ENCODE results near the gene CACFD1. TPM values are rescaled to one million over a fixed set of nuclear protein-coding genes. Genes with fewer than 3 reads are reported as not detected.

The CACFD1 gene
- total and polyA plus RNA-seq, 9 of the 15 experiments (the other 6 are each of a cell fraction or from before 2014, with no cell fraction given) = 0.11 to 1.4 (median 1.1) TPM; not detected in 2

GRCh38 chr9:133427658-133428348, 32.0 kb upstream of the CACFD1 start:
- peaks cover 24 to 41% of the 10 kb centered on the region in 2 experiments for H3K27me3 ChIP-seq (ENCODE audit: control insufficient read depth in 2 of 2, insufficient read depth in 2 of 2, low read length in 2 of 2)
- ATAC-seq = no peak
- 18% methylated on average over 10 of the region's 10 CpGs for WGBS (ENCODE audit: insufficient coverage, low coverage, missing lambda C conversion rate)
- TF ChIP-seq KAT7 (CRISPR knock-in tag; IDR thresholded peaks at IDR 0.05; ENCODE audit: borderline replicate concordance) = no peak
- ChIA-PET POLR2A (interaction anchor here (0.7 to 0.8 kb wide), 2 partner anchors 9 to 65 kb away, joined by 3 to 4 read pairs; no protein-coding TSS in a partner anchor), CTCF (ENCODE audit: low intra/inter-chr PET ratio) (no interaction called here)
- no peak overlapping the region for H3K27ac ChIP-seq (ENCODE audit: extremely low read depth, low read depth, low read length)
- DNase-seq (ENCODE audit: extremely low read depth in 1 of 4, low spot score in 3 of 4) = no peak
- BruUV-seq (replicated peaks) = no TSS peak
- no peak overlapping the region for H2AFZ ChIP-seq (ENCODE audit: low read depth, low read length)
- in situ Hi-C loops (cut with MboI) = no loop called here
- peaks cover 10 to 34% of the 10 kb centered on the region in 2 experiments; a peak in 3 of 5 replicates for H3K4me1 ChIP-seq (replicated peaks in 1 of 2; ENCODE audit: control insufficient read depth in 2 of 2, insufficient read depth in 2 of 2, low read length in 2 of 2)
- FAIRE-seq = no peak
- peaks cover 3% of the 10 kb centered on the region for H3K9me1 ChIP-seq (ENCODE audit: control insufficient read depth, insufficient read depth, low read length)
- H3K79me2 ChIP-seq (ENCODE audit: control insufficient read depth, insufficient read depth, low read length) = no peaks in the 10 kb centered on the region
- H3K36me3 ChIP-seq (ENCODE audit: control insufficient read depth, insufficient read depth, low read length) = no peaks in the 10 kb centered on the region
- no peaks in the 10 kb centered on the region for H3K9me3 ChIP-seq (replicated peaks; ENCODE audit: control insufficient read depth, insufficient read depth, low read depth, low read length)
- intact Hi-C loops (cut with micrococcal nuclease) = no loop called here
- H4K20me1 ChIP-seq (replicated peaks; ENCODE audit: control insufficient read depth, insufficient read depth, low read length) = no peaks in the 10 kb centered on the region
- H3K4me2 ChIP-seq (ENCODE audit: insufficient read depth, low read length) = no peak overlapping the region
- H3K4me3 ChIP-seq = no peak overlapping the region
- H3K9ac ChIP-seq (ENCODE audit: insufficient read depth in 1 of 2, low read depth in 2 of 2, low read length in 2 of 2) = no peak overlapping the region

- no CpG with 5 or more reads among the region's 57 CpGs for WGBS (ENCODE audit: insufficient coverage, low coverage, missing lambda C conversion rate)
- DNase-seq (ENCODE audit: extremely low read depth in 1 of 4, low spot score in 3 of 4) = peak; percentile 64 to 82 (median 75)
- H3K4me2 ChIP-seq (ENCODE audit: insufficient read depth, low read length) = no peak overlapping the region
- ChIA-PET CTCF (ENCODE audit: low intra/inter-chr PET ratio) (no interaction called here), POLR2A (no interaction called here)
- H2AFZ ChIP-seq (ENCODE audit: low read depth, low read length) = no peak overlapping the region
- H3K79me2 ChIP-seq (ENCODE audit: control insufficient read depth, insufficient read depth, low read length) = no peaks in the 10 kb centered on the region
- no peak for FAIRE-seq
- no peak overlapping the region for H3K27ac ChIP-seq (ENCODE audit: extremely low read depth, low read depth, low read length)
- intact Hi-C loops (cut with micrococcal nuclease) = no loop called here
- peak overlapping the region in 1 of 2 experiments; percentile 61; a peak in 2 of 4 replicates for H3K9ac ChIP-seq (ENCODE audit: insufficient read depth in 1 of 2, low read depth in 2 of 2, low read length in 2 of 2)
- H4K20me1 ChIP-seq (replicated peaks; ENCODE audit: control insufficient read depth, insufficient read depth, low read length) = no peaks in the 10 kb centered on the region
- H3K27me3 ChIP-seq (ENCODE audit: control insufficient read depth in 2 of 2, insufficient read depth in 2 of 2, low read length in 2 of 2) = peaks cover 25 to 50% of the 10 kb centered on the region in 2 experiments
- no peaks in the 10 kb centered on the region for H3K36me3 ChIP-seq (ENCODE audit: control insufficient read depth, insufficient read depth, low read length)
- no TSS peak for BruUV-seq (replicated peaks)
- peak overlapping the region; percentile 10 for H3K4me3 ChIP-seq
- peak; percentile 86 for ATAC-seq
- no peaks in the 10 kb centered on the region for H3K9me3 ChIP-seq (replicated peaks; ENCODE audit: control insufficient read depth, insufficient read depth, low read depth, low read length)
- H3K4me1 ChIP-seq (replicated peaks in 1 of 2; ENCODE audit: control insufficient read depth in 2 of 2, insufficient read depth in 2 of 2, low read length in 2 of 2) = peaks cover 4 to 31% of the 10 kb centered on the region in 2 experiments; a peak in 2 of 5 replicates
- peaks cover 2% of the 10 kb centered on the region for H3K9me1 ChIP-seq (ENCODE audit: control insufficient read depth, insufficient read depth, low read length)
- in situ Hi-C loops (cut with MboI) = no loop called here
- TF ChIP-seq, protein P1, sequence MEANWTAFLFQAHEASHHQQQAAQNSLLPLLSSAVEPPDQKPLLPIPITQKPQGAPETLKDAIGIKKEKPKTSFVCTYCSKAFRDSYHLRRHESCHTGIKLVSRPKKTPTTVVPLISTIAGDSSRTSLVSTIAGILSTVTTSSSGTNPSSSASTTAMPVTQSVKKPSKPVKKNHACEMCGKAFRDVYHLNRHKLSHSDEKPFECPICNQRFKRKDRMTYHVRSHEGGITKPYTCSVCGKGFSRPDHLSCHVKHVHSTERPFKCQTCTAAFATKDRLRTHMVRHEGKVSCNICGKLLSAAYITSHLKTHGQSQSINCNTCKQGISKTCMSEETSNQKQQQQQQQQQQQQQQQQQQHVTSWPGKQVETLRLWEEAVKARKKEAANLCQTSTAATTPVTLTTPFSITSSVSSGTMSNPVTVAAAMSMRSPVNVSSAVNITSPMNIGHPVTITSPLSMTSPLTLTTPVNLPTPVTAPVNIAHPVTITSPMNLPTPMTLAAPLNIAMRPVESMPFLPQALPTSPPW (CRISPR knock-in tag; IDR thresholded peaks at IDR 0.05) = 0 out of 2 replicates have a peak, but pooled peaks have one; percentile 9
- TF ChIP-seq HNRNPK (IDR thresholded peaks at IDR 0.05; ENCODE audit: low read depth, low read length, poor library complexity, severe bottlenecking) (peak; percentile 25), SRSF1 (IDR thresholded peaks at IDR 0.05; ENCODE audit: low read depth, low read length) (no peak), CXXC5 (CRISPR knock-in tag; IDR thresholded peaks at IDR 0.05) (0 out of 2 replicates have a peak, but pooled peaks have one; percentile 22)
- TF ChIP-seq, protein P2, sequence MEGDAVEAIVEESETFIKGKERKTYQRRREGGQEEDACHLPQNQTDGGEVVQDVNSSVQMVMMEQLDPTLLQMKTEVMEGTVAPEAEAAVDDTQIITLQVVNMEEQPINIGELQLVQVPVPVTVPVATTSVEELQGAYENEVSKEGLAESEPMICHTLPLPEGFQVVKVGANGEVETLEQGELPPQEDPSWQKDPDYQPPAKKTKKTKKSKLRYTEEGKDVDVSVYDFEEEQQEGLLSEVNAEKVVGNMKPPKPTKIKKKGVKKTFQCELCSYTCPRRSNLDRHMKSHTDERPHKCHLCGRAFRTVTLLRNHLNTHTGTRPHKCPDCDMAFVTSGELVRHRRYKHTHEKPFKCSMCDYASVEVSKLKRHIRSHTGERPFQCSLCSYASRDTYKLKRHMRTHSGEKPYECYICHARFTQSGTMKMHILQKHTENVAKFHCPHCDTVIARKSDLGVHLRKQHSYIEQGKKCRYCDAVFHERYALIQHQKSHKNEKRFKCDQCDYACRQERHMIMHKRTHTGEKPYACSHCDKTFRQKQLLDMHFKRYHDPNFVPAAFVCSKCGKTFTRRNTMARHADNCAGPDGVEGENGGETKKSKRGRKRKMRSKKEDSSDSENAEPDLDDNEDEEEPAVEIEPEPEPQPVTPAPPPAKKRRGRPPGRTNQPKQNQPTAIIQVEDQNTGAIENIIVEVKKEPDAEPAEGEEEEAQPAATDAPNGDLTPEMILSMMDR (IDR thresholded peaks at IDR 0.05 in 2 of 3, conservative IDR thresholded peaks at IDR 0.05 in 1 of 3; ENCODE audit: insufficient read depth in 2 of 3, low read depth in 1 of 3, low read length in 3 of 3) = peak in 2 of 3 experiments; percentile 5 to 31; a peak in 2 of 6 replicates
- TF ChIP-seq, protein P3, sequence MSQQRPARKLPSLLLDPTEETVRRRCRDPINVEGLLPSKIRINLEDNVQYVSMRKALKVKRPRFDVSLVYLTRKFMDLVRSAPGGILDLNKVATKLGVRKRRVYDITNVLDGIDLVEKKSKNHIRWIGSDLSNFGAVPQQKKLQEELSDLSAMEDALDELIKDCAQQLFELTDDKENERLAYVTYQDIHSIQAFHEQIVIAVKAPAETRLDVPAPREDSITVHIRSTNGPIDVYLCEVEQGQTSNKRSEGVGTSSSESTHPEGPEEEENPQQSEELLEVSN (IDR thresholded peaks at IDR 0.05; ENCODE audit: borderline replicate concordance in 1 of 2, extremely low read depth in 1 of 2, insufficient read depth in 1 of 2, insufficient read length in 1 of 2, low read depth in 1 of 2, low read length in 1 of 2, poor library complexity in 1 of 2, severe bottlenecking in 1 of 2) = peak; percentile 45 to 88
Measured at GRCh38 chr9:133428617-133429101, 31.1 kb upstream of the CACFD1 start.
